Testis (tissue), 5 donors: Measurements from ENCODE around the gene SYF2. TPM values are rescaled to one million over a fixed set of nuclear protein-coding genes. Genes with fewer than 3 reads are reported as not detected.
"Not testable (repeated sequence)": the region's sequence is repeated elsewhere in the genome, so short reads cannot be mapped to it uniquely, and the experiment has no call there.

Experiments used
- DNase-seq: peaks from one replicate; pipeline ENCODE4 v3.0.0-alpha.2; 2019
- H3K27ac ChIP-seq, 2 donors: fragments of 200-600 bp; sonication (generic); one replicate each; pipeline ENCODE4 v1.5.1; 2019
- H3K27me3 ChIP-seq: fragments of 200-600 bp; sonication (generic); one replicate; pipeline ENCODE4 v1.5.1; 2019
- H3K36me3 ChIP-seq: fragments of 200-600 bp; sonication (generic); one replicate; pipeline ENCODE4 v1.5.1; 2017; ENCODE audit warnings: low read depth; ENCODE audit errors: missing control alignments
- H3K4me1 ChIP-seq: fragments of 200-600 bp; sonication (generic); one replicate; pipeline ENCODE4 v1.5.1; 2019
- H3K4me3 ChIP-seq, 2 donors: fragments of 200-600 bp; sonication (generic); one replicate each; pipeline ENCODE4 v1.5.1; 2017 to 2019
- H3K9me3 ChIP-seq: fragments of 200-600 bp; sonication (generic); one replicate; pipeline ENCODE4 v1.5.1; 2017
- POLR2A ChIP-seq: fragments of 450-650 bp; IDR thresholded peaks from one replicate; pipeline ENCODE4 v1.6.1; 2017; ENCODE audit warnings: antibody characterized with exemption, mild to moderate bottlenecking, moderate library complexity
- whole genome bisulfite sequencing, 2 donors: methylation state at CpG; one replicate each; pipeline ENCODE4 v1.1.5; 2018; 5-methylcytosine and 5-hydroxymethylcytosine counted together
- intact Hi-C: fragments of 100-400 bp; cut with DNase I; formaldehyde crosslinking; loops from one replicate; pipeline ENCODE4 v1.15.1; 2023; ENCODE audit warnings: low total_unique reads
- long read RNA-seq, 2 donors: transcript quantifications; one replicate each; lab custom pipeline, GENCODE V29; 2026
- polyA plus RNA-seq: library from polyadenylated mRNA; stranded (reverse); fragments of 350-450 nt; fragmentation: Illumina TruSeq; extraction: RNeasy Lipid Tissue Mini Kit (QIAGEN cat#74804); gene quantifications from one replicate; pipeline ENCODE4 v1.2.3, GENCODE V29; 2014; ENCODE audit warnings: low read depth, low replicate concordance; ENCODE audit not compliant: insufficient read depth
- total RNA-seq, 2 donors: library from RNA; depleted of rRNA; stranded (reverse); fragments of >200 nt; gene quantifications; one replicate each; pipeline ENCODE4 v1.2.3, GENCODE V29; 2016
- TF ChIP-seq, protein P1 (sequence below), 3 experiments: fragments of 450-650 bp in 2 of 3; fragments of 200-600 bp in 1 of 3; sonication (generic) in 1 of 3; IDR thresholded peaks; one replicate each; pipeline ENCODE4 v1.5.1; 2016 to 2019; ENCODE audit warnings: antibody characterized with exemption in 3 of 3, mild to moderate bottlenecking in 2 of 3, moderate library complexity in 1 of 3

Gene SYF2
- 10 to 100 TPM; 33.9 to 38.2 TPM for total RNA-seq
- 40.7 TPM for polyA plus RNA-seq
- long read RNA-seq, donor 1, transcript SYF2-201 (7 exons, 1,345 nt), result major isoform, 39 of 87 reads
- long read RNA-seq, donor 1, partial matches to known transcripts, result 42 of 87 reads
- long read RNA-seq, donor 1, other reads (novel, unspliced or antisense), result 0 of 87 reads
- long read RNA-seq, donor 2, transcript SYF2-201 (7 exons, 1,345 nt), result major isoform, 21 of 64 reads
- long read RNA-seq, donor 2, partial matches to known transcripts, result 40 of 64 reads
- long read RNA-seq, donor 2, other reads (novel, unspliced or antisense), result 0 of 64 reads

DNA sequence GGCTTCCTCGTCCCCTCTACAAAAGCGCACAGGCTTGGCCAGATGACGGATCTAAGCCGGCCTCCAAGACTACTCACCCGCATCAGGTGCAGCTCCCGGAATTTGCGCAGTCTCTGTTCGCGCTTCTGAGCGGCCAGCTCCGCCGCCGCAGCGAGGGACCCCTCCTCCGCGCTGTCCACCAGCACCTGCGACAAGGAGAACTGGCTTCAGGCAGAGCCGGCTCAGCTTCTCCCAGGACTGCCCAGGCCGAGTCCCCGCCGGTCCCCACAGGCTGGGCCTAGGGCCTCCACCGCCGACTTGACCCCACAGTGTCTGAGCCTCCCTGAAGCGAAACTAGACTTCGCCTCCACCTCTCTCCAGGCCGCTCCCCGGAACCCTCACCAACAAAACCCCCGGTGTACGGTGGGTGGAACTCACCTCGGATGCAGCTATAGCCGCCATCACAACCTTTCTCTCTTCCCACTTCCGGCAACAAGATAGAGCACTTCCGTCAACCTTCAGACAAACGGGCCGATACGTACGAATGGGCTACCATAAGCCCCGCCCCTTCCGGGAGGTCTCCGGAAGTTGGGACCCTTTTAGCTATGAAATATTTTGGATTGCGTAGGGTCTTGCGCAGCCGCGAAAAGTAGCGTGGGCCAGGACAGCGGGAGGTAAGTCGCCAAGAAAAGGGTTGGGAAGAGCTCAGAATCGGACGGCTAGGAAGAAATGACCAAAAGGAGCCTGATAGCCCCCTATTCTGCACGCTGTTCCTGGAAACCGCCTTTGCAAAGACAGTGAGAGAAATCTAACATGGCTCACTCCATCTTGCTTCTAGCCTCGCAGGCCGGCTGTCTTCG is at the start of gene SYF2:
SYF2 (minus strand) TSS at position 476 of the 839 bp plus-strand sequence; CDS start at position 441, 35 bp downstream.
- H3K4me3 ChIP-seq, result peak within 1 kb of the TSS; percentile 73 to 74
- peak; percentile 98 for DNase-seq
- H3K27ac ChIP-seq, result peak within 1 kb of the TSS; percentile 90 to 96
- no peaks in the 10 kb centered on the region for H3K27me3 ChIP-seq
- no peak for TF ChIP-seq POLR2A
- TF ChIP-seq, protein P1, sequence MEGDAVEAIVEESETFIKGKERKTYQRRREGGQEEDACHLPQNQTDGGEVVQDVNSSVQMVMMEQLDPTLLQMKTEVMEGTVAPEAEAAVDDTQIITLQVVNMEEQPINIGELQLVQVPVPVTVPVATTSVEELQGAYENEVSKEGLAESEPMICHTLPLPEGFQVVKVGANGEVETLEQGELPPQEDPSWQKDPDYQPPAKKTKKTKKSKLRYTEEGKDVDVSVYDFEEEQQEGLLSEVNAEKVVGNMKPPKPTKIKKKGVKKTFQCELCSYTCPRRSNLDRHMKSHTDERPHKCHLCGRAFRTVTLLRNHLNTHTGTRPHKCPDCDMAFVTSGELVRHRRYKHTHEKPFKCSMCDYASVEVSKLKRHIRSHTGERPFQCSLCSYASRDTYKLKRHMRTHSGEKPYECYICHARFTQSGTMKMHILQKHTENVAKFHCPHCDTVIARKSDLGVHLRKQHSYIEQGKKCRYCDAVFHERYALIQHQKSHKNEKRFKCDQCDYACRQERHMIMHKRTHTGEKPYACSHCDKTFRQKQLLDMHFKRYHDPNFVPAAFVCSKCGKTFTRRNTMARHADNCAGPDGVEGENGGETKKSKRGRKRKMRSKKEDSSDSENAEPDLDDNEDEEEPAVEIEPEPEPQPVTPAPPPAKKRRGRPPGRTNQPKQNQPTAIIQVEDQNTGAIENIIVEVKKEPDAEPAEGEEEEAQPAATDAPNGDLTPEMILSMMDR (IDR thresholded peaks at IDR 0.05), result no peak
- H3K36me3 ChIP-seq, result no peaks in the 10 kb centered on the region
- no peaks in the 10 kb centered on the region for H3K9me3 ChIP-seq
- intact Hi-C loops, result no loop called here
- 0% methylated on average over 39 to 54 of the region's 54 CpGs for WGBS, 2 donors
- H3K4me1 ChIP-seq, result peaks cover 13% of the 10 kb centered on the region

DNA sequence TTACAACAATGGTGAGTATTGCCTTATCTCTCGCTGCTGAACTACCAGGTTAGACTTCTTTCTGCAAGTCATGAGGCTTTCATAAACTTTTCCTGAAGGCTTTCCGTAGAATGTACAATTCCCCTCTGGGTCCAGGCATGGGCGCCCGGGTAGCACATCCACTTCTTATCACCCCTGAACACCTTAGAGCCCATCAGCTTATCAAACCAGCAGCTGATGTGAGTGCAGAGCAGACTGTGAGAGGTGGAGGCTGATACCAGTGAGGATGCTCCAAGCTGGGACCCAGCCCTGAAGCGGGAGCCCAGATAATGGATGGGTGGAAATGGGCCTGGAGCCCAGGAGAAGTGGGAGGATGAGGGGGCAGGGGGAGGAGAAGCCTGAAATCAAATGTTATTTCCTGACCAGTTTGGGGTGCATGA is 47.4 kb upstream of the SYF2 start:
- 72 to 79% methylated on average over 4 to 5 of the region's 5 CpGs for WGBS, 2 donors
- DNase-seq, H3K4me1 ChIP-seq, H3K27me3 ChIP-seq, H3K36me3 ChIP-seq, intact Hi-C loops, H3K27ac ChIP-seq, H3K4me3 ChIP-seq, H3K9me3 ChIP-seq: not testable (repeated sequence)

DNA sequence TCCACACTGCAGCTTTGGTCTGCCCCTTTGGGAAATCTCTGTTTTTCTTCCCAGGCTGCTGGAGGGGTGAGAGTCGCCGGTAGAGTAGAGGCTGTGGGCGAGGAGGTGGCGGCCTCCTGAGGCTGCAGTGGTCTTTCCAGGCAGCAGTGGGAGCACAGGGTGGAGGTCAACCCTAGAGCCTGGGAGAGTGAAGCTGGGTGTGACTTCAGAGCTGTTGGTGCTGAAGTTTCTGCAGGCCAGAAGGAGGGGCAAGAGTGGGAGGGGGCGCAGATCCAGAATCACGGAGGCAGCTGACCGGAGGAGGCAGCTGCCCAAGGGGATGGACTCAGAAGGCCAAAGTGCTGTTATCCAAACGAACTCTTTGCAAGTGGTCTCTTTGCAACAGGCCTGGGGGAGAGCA is 46.5 kb upstream of the SYF2 start:
- H3K36me3 ChIP-seq, H3K27me3 ChIP-seq, intact Hi-C loops, H3K9me3 ChIP-seq, DNase-seq, H3K27ac ChIP-seq, H3K4me1 ChIP-seq, H3K4me3 ChIP-seq: not testable (repeated sequence)
- WGBS, 2 donors, result 47 to 85% methylated on average over 4 to 6 of the region's 8 CpGs

DNA sequence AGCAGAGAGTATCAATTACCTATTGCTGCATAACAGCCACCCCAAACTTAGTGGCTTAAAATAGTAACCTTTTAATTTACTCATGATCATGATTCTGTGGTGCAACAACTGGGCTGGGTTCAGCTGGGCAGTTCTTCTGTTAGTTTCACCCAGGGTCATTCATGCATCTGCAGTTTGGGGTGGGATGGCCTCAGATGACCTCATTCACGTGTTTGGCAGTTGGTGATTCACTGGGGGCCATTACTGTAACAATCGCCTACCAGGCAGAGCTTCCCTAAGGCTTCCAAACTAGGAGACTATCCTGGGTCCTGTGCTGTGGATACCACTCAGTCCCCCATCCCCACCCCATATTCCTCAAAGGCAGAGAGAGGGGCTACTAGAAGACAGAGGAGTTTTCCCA is 46.1 kb upstream of the SYF2 start:
- H3K4me3 ChIP-seq, H3K27me3 ChIP-seq, H3K4me1 ChIP-seq, H3K9me3 ChIP-seq, H3K36me3 ChIP-seq, DNase-seq, intact Hi-C loops, H3K27ac ChIP-seq: not testable (repeated sequence)
- WGBS, 2 donors, result 100% methylated on average over 1 of the region's 2 CpGs; no CpG with 5 or more reads in 1 of the 2 donors

DNA sequence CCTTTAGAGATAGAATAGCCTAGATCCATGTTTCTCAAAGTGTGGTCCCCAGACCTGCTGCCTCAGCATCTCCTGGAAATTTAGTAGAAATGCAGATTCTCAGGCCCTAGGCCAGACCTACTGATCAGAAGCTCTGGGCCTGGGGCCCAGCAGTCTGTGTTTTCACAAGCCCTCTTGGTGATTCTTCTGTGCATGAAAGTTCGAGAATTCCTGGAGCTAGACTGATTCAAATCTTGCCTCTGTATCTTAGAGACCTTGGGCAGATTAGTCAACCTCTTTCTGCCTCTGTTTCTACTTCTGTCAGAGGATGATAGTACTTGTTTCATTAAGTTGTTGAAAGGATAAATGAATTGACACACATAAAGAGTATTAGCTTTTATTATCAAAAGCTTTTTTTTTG is 45.0 kb upstream of the SYF2 start:
- intact Hi-C loops, H3K4me3 ChIP-seq, H3K9me3 ChIP-seq, DNase-seq, H3K4me1 ChIP-seq, H3K27me3 ChIP-seq, H3K36me3 ChIP-seq, H3K27ac ChIP-seq: not testable (repeated sequence)
- WGBS, 2 donors, result 83 to 100% methylated on average over 1 of the region's 1 CpG

DNA sequence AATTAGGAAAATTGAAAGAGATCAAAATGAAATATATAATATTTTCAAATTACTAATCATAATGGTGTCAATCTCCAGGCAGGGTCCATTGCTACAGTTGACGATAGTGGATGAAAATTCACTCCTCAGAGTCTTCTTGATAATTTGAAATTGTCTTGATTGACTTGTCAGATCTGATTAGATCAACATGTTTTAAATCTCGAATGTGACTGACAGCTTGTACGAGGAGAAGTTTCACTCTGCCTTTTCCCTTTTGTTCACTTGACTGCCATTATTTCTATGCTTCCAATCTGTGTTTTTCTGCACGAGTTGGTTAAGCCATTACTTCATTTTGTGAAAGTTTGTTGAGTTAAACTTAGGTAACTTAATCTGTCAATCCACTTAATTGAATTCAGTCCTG is 43.3 kb upstream of the SYF2 start:
- 89 to 92% methylated on average over 4 of the region's 4 CpGs for WGBS, 2 donors
- H3K4me1 ChIP-seq, intact Hi-C loops, H3K27me3 ChIP-seq, H3K9me3 ChIP-seq, H3K4me3 ChIP-seq, H3K27ac ChIP-seq, DNase-seq, H3K36me3 ChIP-seq: not testable (repeated sequence)

DNA sequence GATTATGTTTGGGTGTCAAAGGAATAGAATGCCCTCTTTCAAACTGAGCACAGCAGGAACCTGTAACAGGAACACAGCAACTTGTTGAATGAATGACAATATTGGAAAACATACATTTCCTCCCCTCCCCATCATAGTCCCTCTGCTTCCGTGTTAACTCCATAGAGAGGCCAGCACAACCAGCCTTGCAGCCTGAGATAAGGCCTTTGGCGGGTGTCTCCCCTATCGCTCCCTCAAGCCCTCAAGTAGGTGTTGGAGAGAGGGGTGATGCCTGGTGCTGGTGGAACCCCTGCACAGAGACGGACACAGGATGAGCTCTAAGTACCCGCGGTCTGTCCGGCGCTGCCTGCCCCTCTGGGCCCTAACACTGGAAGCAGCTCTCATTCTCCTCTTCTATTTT is 39.9 kb upstream of the SYF2 start, which contains the start of gene RHD:
RHD (plus strand) TSS at position 272 of the 400 bp plus-strand sequence; CDS start at position 311, 39 bp downstream.
- intact Hi-C loops, result not testable (repeated sequence)

DNA sequence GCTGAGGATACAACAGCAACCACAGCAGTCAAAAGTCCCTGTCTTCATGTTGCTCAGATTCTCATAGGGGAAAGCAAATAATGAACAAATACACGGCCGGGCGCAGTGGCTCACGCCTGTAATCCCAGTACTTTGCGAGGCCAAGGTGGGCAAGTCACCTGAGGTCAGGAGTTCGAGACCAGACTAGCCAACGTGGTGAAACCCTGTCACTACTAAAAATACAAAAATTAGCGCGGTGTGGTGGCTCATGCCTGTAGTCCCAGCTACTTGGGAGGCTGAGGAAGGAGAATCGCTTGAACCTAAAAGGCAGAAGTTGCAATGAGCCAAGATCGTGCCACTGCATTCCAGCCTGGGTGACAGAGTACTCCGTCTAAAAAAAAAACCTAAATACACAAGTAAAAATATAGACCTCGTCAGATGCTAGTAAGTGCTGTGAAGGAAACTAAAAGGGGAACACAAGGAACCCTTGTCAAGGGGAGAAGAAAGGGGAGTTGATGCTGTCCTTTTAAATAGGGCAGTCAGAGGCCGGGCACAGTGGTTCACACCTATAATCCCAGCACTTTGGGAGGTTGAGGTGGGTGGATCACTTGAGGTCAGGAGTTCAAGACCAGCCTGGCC is 36.0 kb upstream of the SYF2 start:
- WGBS, 2 donors, result 20 to 31% methylated on average over 14 of the region's 14 CpGs
- peak overlapping the region; percentile 75 to 81 for H3K27ac ChIP-seq
- not testable (repeated sequence) for H3K9me3 ChIP-seq

More for the DNA sequence above, 39.9 kb upstream of the SYF2 start, which contains the start of gene RHD:
- H3K9me3 ChIP-seq, DNase-seq, H3K36me3 ChIP-seq, H3K27ac ChIP-seq, H3K27me3 ChIP-seq, H3K4me3 ChIP-seq, H3K4me1 ChIP-seq: not testable (repeated sequence)
- 83 to 93% methylated on average over 8 of the region's 8 CpGs for WGBS, 2 donors

More for the DNA sequence above, 36.0 kb upstream of the SYF2 start:
- H3K27me3 ChIP-seq, intact Hi-C loops, H3K4me1 ChIP-seq, H3K36me3 ChIP-seq: not testable (repeated sequence)
- H3K4me3 ChIP-seq, result peak overlapping the region; percentile 62 to 67
- peak; percentile 22 for DNase-seq
